Activated CD8-positive, alpha-beta memory T cell treated with anti-CD3 and anti-CD28 coated beads, Interleukin-2, amount 50 U/mL, for 4 hours (primary cell): ENCODE results near the gene SYNE3.

Experiments used
- DNase-seq: peaks from one replicate; pipeline ENCODE4 v3.0.0-alpha.2; 2020

Gene SYNE3

GRCh38 chr14:95487669-95488084 is 28.8 kb downstream of the SYNE3 start:
- DNase-seq: no peak

- no peak for DNase-seq
Observed at GRCh38 chr14:95486875-95487668, 29.4 kb downstream of the SYNE3 start.

GRCh38 chr14:95485222-95485819 is 31.1 kb downstream of the SYNE3 start:
- no peak for DNase-seq

- DNase-seq: no peak
Observed at GRCh38 chr14:95484296-95484695, 32.2 kb downstream of the SYNE3 start.

- no peak for DNase-seq
Observed at GRCh38 chr14:95483309-95484165, 32.9 kb downstream of the SYNE3 start.

GRCh38 chr14:95482627-95483308 is 33.7 kb downstream of the SYNE3 start:
- no peak for DNase-seq

- no peak for DNase-seq
Observed at GRCh38 chr14:95481391-95482022, 34.9 kb downstream of the SYNE3 start.

- no peak for DNase-seq
Observed at GRCh38 chr14:95480887-95481226, 35.6 kb downstream of the SYNE3 start.

- peak; percentile 38 for DNase-seq
Observed at GRCh38 chr14:95480109-95480886, 36.2 kb downstream of the SYNE3 start.

GRCh38 chr14:95479494-95479893 is 37.0 kb downstream of the SYNE3 start:
- DNase-seq: no peak

GRCh38 chr14:95478818-95479217 is 37.6 kb downstream of the SYNE3 start:
- DNase-seq: no peak

GRCh38 chr14:95478309-95478708 is 38.1 kb downstream of the SYNE3 start:
- DNase-seq: no peak

GRCh38 chr14:95477411-95478269 is 38.8 kb downstream of the SYNE3 start:
- no peak for DNase-seq

- DNase-seq: no peak
Observed at GRCh38 chr14:95476747-95477146, 39.7 kb downstream of the SYNE3 start.

- no peak for DNase-seq
Observed at GRCh38 chr14:95475540-95476240, 40.8 kb downstream of the SYNE3 start.

GRCh38 chr14:95474941-95475340 is 41.5 kb downstream of the SYNE3 start:
- DNase-seq: no peak

- DNase-seq: no peak
Observed at GRCh38 chr14:95474486-95474885, 42.0 kb downstream of the SYNE3 start.

GRCh38 chr14:95472819-95473251 is 43.6 kb downstream of the SYNE3 start:
- DNase-seq: no peak

GRCh38 chr14:95471476-95471875 is 45.0 kb downstream of the SYNE3 start:
- no peak for DNase-seq

- DNase-seq: no peak
Observed at GRCh38 chr14:95471016-95471415, 45.4 kb downstream of the SYNE3 start.
